Measurements from ENCODE around the gene ETV6.

The ETV6 gene

DNA sequence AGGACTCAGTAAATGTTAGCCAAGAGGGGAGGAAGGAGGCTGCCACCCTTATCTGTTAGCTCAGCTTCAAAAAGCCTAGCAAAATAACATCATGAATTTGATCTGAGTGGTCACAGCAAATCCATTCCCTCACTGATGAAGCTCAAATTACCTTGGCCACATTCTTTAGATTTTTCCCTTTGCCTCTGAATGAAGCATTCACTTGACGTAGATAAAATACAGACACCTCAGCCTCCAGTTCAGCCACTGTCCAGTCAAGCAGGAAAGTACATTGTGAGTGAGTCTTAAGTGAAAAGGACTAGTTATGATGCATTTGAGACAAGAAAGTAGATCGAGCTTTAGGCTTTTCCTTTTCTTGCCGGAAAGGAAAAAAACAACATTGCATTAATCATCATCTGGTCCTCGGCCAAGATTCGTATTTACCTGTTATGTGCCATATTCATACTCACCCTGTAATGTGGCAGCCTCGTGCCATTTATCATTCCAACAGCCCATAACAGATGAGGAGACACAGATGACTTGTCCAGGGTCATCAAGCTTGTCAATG, 146.5 kb downstream of the ETV6 start:
- Histone ChIP-seq H3K27ac (peak overlapping the region; percentile 78), H3K27me3 (replicated peaks) (no peaks in the 10 kb centered on the region), H3K4me3 (ENCODE audit: low read depth, low read length) (no peak overlapping the region), H3K36me3 (replicated peaks) (no peaks in the 10 kb centered on the region)
- TF ChIP-seq, protein P1, sequence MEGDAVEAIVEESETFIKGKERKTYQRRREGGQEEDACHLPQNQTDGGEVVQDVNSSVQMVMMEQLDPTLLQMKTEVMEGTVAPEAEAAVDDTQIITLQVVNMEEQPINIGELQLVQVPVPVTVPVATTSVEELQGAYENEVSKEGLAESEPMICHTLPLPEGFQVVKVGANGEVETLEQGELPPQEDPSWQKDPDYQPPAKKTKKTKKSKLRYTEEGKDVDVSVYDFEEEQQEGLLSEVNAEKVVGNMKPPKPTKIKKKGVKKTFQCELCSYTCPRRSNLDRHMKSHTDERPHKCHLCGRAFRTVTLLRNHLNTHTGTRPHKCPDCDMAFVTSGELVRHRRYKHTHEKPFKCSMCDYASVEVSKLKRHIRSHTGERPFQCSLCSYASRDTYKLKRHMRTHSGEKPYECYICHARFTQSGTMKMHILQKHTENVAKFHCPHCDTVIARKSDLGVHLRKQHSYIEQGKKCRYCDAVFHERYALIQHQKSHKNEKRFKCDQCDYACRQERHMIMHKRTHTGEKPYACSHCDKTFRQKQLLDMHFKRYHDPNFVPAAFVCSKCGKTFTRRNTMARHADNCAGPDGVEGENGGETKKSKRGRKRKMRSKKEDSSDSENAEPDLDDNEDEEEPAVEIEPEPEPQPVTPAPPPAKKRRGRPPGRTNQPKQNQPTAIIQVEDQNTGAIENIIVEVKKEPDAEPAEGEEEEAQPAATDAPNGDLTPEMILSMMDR (IDR thresholded peaks at IDR 0.05; ENCODE audit: low read depth, low read length, missing control alignments), result no peak
- peak; percentile 82 for DNase-seq
- in situ Hi-C loops (cut with HindIII; ENCODE audit: low pct_ligation_motif_present, low sequenced_read_pairs), result no loop called here

DNA sequence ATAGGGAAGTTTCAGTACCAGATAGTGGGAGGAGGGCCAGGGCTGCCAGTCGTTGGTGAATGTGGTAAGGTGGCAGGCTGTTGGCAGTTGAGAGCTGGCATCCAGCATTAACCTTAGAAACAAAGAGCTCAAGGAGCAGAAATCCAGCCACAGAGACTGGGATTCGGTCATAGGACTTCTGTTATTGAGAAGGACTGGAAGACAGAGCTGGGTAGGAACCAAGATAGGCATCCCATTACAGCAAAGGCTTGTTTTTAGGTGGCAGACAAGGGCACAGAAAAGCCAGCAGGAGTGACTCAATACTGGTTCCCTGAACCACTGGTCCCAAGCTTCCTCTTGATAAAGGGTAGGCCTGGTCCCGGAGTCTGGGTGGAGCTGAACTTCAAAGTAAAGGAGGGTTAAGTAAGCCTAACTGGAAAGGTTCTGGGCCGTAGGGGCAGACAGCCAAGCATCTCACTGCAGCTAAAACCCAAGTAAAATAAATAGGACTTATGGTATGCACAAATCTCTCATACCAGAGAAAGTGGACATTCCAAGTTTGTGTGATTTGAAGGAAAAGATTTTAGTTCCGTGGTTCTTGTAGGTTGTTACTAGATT, 147.9 kb downstream of the ETV6 start:
- in situ Hi-C loops (cut with HindIII; ENCODE audit: low pct_ligation_motif_present, low sequenced_read_pairs), result no loop called here
- Histone ChIP-seq H3K27me3 (replicated peaks) (no peaks in the 10 kb centered on the region), H3K4me3 (ENCODE audit: low read depth, low read length) (no peak overlapping the region), H3K36me3 (replicated peaks) (no peaks in the 10 kb centered on the region), H3K27ac (peak overlapping the region; percentile 78)
- peak; percentile 81 for DNase-seq
- TF ChIP-seq, protein P1 (IDR thresholded peaks at IDR 0.05; ENCODE audit: low read depth, low read length, missing control alignments), result no peak

DNA sequence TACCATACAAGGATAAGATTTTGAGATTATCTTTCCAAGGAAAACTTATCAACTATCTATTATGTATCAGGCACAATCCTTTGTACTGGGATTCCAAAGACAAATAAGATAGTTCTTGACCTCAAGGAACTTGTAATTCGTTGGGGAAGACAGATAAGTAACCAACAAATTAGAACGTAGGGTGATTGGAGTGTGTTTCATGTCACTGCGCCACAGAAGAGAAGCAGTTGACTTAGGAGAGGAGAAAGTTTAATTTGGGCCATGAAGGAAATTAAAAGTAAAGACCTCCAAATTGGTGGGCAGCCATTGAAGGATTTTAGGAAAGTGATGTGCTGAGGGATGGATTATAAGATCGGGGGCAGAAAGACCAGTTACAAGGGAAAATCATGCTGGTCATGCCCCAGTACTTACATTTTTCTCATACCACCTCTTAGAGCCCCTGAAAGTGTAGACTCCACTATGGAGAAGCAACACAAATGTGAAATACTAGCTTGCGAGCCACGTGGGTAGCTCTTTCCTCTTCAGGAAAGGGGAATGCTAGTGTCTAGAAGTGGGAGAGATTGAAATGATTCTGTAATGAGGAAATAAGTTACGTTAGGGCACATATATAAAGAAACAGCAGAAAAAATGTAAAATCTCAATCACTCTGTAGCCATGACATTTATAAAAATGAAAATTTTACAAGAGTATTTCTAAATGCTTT, 148.7 kb downstream of the ETV6 start:
- Histone ChIP-seq H3K27ac (peak overlapping the region; percentile 78), H3K27me3 (replicated peaks) (no peaks in the 10 kb centered on the region), H3K4me3 (ENCODE audit: low read depth, low read length) (no peak overlapping the region), H3K36me3 (replicated peaks) (no peaks in the 10 kb centered on the region)
- in situ Hi-C loops (cut with HindIII; ENCODE audit: low pct_ligation_motif_present, low sequenced_read_pairs), result no loop called here
- DNase-seq, result no peak
- TF ChIP-seq, protein P1 (IDR thresholded peaks at IDR 0.05; ENCODE audit: low read depth, low read length, missing control alignments), result no peak

DNA sequence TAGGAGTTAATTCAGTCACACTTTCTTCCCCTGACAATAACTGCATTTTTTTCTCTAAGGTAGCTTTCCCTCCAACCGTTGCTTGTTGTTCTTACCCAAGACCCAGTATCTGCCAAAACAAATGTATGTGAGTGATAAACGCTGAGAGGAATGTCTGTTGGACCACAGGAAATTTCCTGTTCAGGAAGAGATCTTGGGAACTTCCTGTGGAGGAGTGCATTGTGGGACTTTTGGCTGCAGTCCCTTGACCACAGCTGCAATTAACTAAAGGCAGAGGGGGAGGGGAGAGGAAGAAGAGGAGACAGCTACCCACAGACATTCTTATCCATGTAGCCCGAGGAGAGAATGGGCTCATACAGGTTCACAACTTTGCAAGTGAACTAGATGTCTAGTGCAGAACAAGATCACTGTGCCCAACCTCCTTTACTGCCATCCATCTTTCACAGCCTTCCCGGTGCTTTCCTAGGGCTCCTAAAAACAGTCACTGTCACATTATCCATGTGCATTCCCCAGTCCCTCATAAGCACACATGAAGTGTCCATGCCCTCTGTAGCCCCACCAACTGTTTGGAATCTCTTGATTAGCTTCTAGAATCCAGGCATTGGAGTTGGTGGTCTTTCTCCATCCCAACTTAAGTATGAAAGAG, 149.5 kb downstream of the ETV6 start:
- Histone ChIP-seq H3K27ac (peak overlapping the region; percentile 78), H3K27me3 (replicated peaks) (no peaks in the 10 kb centered on the region), H3K4me3 (ENCODE audit: low read depth, low read length) (no peak overlapping the region), H3K36me3 (replicated peaks) (no peaks in the 10 kb centered on the region)
- in situ Hi-C loops (cut with HindIII; ENCODE audit: low pct_ligation_motif_present, low sequenced_read_pairs), result no loop called here
- DNase-seq, result peak; percentile 91
- TF ChIP-seq, protein P1 (IDR thresholded peaks at IDR 0.05; ENCODE audit: low read depth, low read length, missing control alignments), result no peak

DNA sequence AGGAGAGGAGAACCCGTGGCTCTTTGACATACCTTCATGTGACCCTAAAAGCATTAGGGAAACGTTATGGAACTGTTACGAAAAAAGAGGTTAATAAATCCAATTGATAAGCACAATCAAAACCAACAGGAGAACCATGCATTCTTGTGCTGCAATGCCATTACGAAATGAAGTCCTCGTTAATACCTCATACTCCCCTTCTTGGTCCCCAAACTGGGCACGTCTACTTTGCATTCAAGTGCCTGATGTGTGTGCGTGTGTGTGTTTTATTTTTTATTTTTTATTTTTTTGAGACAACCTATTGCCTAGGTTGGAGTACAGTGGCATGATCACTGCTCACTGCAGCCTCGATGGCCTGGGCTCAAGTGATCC, 150.0 kb downstream of the ETV6 start:
- H3K4me3 ChIP-seq (ENCODE audit: low read depth, low read length), result no peak overlapping the region
- in situ Hi-C loops (cut with HindIII; ENCODE audit: low pct_ligation_motif_present, low sequenced_read_pairs), result no loop called here
- H3K36me3 ChIP-seq (replicated peaks), result no peaks in the 10 kb centered on the region
- no peaks in the 10 kb centered on the region for H3K27me3 ChIP-seq (replicated peaks)
- no peak for DNase-seq
- TF ChIP-seq, protein P1 (IDR thresholded peaks at IDR 0.05; ENCODE audit: low read depth, low read length, missing control alignments), result no peak
- peak overlapping the region; percentile 19 for H3K27ac ChIP-seq

Data from brain microvascular endothelial cell (primary cell).